Heart right ventricle (tissue), 16 donors: ENCODE data around the gene FRRS1L. TPM values are rescaled to one million over a fixed set of nuclear protein-coding genes. Genes with fewer than 3 reads are reported as not detected.

Source experiments
- ATAC-seq, 8 donors: fragments of 200-7000 bp; cut with Tn5 transposase; one replicate each; pipeline ENCODE4 v1.9.1; 2020; ENCODE audit warnings: mild to moderate bottlenecking in 8 of 8, moderate library complexity in 8 of 8, moderate number of reproducible peaks in 1 of 8
- DNase-seq, 2 donors: peaks; one replicate each; pipeline ENCODE4 v3.0.0-alpha.2; 2020
- H3K27ac ChIP-seq, 10 donors: fragments of 200-600 bp; sonication (generic) in 2 of 10; one replicate each; pipeline versions ENCODE4 v1.5.0 to v1.8.0; 2020 to 2022; ENCODE audit warnings: mild to moderate bottlenecking in 3 of 10
- H3K27me3 ChIP-seq, 7 donors: fragments of 200-600 bp; one replicate each; pipeline ENCODE4 v1.8.0; 2021 to 2022; ENCODE audit warnings: mild to moderate bottlenecking in 2 of 7
- H3K36me3 ChIP-seq, 9 donors: fragments of 200-600 bp; sonication (generic) in 1 of 9; one replicate each; pipeline versions ENCODE4 v1.5.0 to v1.8.0; 2020 to 2022; ENCODE audit warnings: mild to moderate bottlenecking in 2 of 9
- H3K4me1 ChIP-seq, 9 donors: fragments of 200-600 bp; sonication (generic) in 1 of 9; one replicate each; pipeline versions ENCODE4 v1.5.0 to v1.8.0; 2020 to 2022; ENCODE audit warnings: mild to moderate bottlenecking in 4 of 9
- H3K4me3 ChIP-seq, 10 donors: fragments of 200-600 bp; sonication (generic) in 2 of 10; one replicate each; pipeline versions ENCODE4 v1.5.0 to v1.8.0; 2020 to 2022; ENCODE audit warnings: mild to moderate bottlenecking in 7 of 10, moderate library complexity in 2 of 10
- H3K9me3 ChIP-seq, 11 donors: fragments of 200-600 bp in 10 of 11; sonication (generic) in 2 of 11; one replicate each; pipeline versions ENCODE4 v1.5.0 to v1.8.0; 2013 to 2022; ENCODE audit warnings: mild to moderate bottlenecking in 2 of 11, control low read depth in 1 of 11, moderate library complexity in 1 of 11
- WGBS, 2 donors: extraction: QIAGEN DNeasy Blood & Tissue Kit; methylation state at CpG; one replicate each; pipeline ENCODE4 v1.1.7; 2013; ENCODE audit warnings: inconsistent platforms in 1 of 2; 5-methylcytosine and 5-hydroxymethylcytosine counted together
- intact Hi-C, 10 donors: fragments of 100-400 bp; cut with DNase I; formaldehyde crosslinking; loops; one replicate each; pipeline versions ENCODE4 v1.11.1 to v1.14.2; 2022
- long read RNA-seq, 3 donors: library from polyadenylated mRNA; unstranded; transcript quantifications; one replicate each; pipeline ENCODE4 v2.0.0, GENCODE V29; 2020 to 2021
- polyA plus RNA-seq, 2 donors: library from polyadenylated mRNA; stranded (reverse); fragments of 200-250 nt; gene quantifications; one replicate each; pipeline ENCODE4 v1.2.3, GENCODE V29; 2013
- total RNA-seq, 10 donors: library from RNA; stranded (reverse); fragmentation: NEBNext Ultra II Directional in 3 of 10; extraction: Animal tissue kit (Norgen Biotek cat#: 25700) in 3 of 10; gene quantifications; one replicate each; pipeline versions ENCODE4 v1.2.1 to v1.2.4, GENCODE V29; 2021 to 2023
- TF ChIP-seq, protein P1 (sequence below), 9 donors: fragments of 200-600 bp; sonication (generic) in 2 of 9; IDR thresholded peaks; one replicate each; pipeline versions ENCODE4 v1.5.0 to v1.8.0; 2021 to 2022; ENCODE audit warnings: antibody characterized with exemption in 9 of 9, mild to moderate bottlenecking in 5 of 9, moderate library complexity in 1 of 9
- donor health status: Arrhythmogenic right ventricular cardiomyopathy.
- donor health status: ischemic (EF 13 %, LVEDD 7.1; RV severe dilation, severe dysfunction).
- donor health status: healthy with polysubstance abuse.
- donor health status: DM: no; HTN: yes; CAD: no.
- donor health status: DM: no; HTN: no; CAD: no.
- donor health status: ischemic (EF 25% LVEDD 6.9; RV normal size, moderate dysfunction).
- donor health status: ischemic (EF 25% LVEDD 5.7; RV mildly dilated, moderate dysfunction).
- donor health status: healthy.
- donor health status: DM: yes; HTN: yes; CAD: no.
- donor health status: Ischemic cardiomyopathy.
- donor health status: ischemic (EF 35%, LVEDD 5.7; RV mildly dilated, moderate dysfunction).
- donor health status: nonischemic (EF 11% LVEDD 7.7; RV severe dilation, severe dysfunction).
- donor health status: DM: yes; HTN: yes; CAD: no.
- donor health status: PGD.
- donor health status: ischemic (EF 29% LVEDD 5.4; RV normal size, mild dysfunction).
- donor health status: nonischemic (EF 23%, LVEDD 6.1; RV moderate dilation, normal function).

FRRS1L gene, protein sequence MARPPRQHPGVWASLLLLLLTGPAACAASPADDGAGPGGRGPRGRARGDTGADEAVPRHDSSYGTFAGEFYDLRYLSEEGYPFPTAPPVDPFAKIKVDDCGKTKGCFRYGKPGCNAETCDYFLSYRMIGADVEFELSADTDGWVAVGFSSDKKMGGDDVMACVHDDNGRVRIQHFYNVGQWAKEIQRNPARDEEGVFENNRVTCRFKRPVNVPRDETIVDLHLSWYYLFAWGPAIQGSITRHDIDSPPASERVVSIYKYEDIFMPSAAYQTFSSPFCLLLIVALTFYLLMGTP
- total RNA-seq (1 to 10 TPM in 7 of 10 donors, under 1 TPM in 3; 0.61 to 3.0 (median 1.4) TPM), polyA plus RNA-seq (under 1 TPM in 1 of 2 donors, not detected in 1; 0.07 TPM)
- long read RNA-seq, donor 1, full-length matches to known transcripts, result 1 of 1 reads
- long read RNA-seq, donor 1, partial matches to known transcripts, result 0 of 1 reads
- long read RNA-seq, donor 1, other reads (novel, unspliced or antisense), result 0 of 1 reads
- long read RNA-seq, donor 2, full-length matches to known transcripts, result 1 of 1 reads
- long read RNA-seq, donor 2, partial matches to known transcripts, result 0 of 1 reads
- long read RNA-seq, donor 2, other reads (novel, unspliced or antisense), result 0 of 1 reads
- long read RNA-seq, donor 3, result 0 reads

DNA sequence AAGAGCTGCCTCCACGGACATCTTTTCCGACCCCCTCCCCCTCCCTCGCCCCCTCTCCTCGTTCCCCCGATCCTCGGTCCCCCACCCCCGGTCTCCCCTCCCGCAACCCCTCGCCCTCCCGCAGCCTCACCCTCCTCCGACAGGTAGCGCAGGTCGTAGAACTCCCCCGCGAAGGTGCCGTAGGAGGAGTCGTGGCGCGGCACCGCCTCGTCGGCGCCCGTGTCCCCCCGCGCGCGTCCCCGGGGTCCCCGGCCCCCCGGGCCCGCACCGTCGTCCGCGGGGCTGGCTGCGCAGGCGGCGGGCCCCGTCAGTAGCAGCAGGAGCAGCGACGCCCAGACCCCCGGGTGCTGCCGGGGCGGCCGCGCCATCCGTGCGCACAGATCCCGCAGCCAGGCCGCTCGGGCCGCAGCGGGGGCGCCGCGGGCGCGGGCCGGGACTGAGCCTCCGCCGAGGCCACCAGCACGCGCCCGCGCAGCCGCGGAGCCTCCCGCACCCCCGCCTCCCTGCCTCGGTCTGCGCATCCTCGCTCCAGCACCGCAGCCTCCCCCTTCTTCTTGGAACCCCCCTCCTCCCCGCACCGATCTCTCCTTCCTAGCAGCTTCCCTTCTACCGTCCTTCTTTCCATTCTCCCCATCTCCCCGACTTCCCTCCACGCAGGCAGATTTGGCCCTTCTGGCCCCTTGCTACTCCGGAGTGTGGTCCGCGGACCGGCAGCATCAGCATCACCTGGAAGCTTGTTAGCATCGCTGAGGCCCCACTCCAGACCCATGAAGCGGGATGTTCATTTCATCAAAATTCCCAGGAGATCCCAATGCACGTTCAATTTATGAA is at the start of gene FRRS1L:
TSS of gene FRRS1L (minus strand) at position 479 of the 831 bp plus-strand sequence. CDS start at position 368, 111 bp downstream.
- intact Hi-C loops, result no loop called here

DNA sequence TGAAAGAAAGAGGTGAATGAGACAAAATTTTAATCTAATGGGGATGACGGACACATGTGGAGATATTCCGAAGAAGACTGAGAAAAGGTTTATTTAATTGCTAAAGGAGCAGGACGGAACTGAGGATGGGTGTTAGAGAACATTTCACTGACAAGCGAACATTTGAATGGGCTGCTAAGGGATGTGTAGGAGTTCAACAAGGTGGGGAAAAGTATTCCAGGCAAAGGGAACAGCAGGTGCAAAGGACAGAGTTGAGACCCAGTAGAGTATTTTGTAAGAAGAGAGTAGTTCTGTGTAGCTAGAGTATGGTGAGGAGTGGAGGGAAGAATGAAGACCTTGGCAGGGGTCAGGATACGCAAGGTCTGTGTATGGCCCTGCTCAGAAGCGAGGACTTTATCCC is 47.4 kb upstream of the FRRS1L start:
- H3K36me3 ChIP-seq, result no peaks in the 10 kb centered on the region
- H3K27me3 ChIP-seq, result no peaks in the 10 kb centered on the region
- H3K4me3 ChIP-seq, result no peak overlapping the region
- no peak for DNase-seq
- WGBS, 2 donors, result 92% methylated on average over 6 of the region's 6 CpGs
- no peaks in the 10 kb centered on the region for H3K9me3 ChIP-seq
- peaks cover 0 to 8% (median 0%) of the 10 kb centered on the region in 9 donors for H3K4me1 ChIP-seq
- ATAC-seq, result no peak
- H3K27ac ChIP-seq, result no peak overlapping the region
- TF ChIP-seq, protein P1, sequence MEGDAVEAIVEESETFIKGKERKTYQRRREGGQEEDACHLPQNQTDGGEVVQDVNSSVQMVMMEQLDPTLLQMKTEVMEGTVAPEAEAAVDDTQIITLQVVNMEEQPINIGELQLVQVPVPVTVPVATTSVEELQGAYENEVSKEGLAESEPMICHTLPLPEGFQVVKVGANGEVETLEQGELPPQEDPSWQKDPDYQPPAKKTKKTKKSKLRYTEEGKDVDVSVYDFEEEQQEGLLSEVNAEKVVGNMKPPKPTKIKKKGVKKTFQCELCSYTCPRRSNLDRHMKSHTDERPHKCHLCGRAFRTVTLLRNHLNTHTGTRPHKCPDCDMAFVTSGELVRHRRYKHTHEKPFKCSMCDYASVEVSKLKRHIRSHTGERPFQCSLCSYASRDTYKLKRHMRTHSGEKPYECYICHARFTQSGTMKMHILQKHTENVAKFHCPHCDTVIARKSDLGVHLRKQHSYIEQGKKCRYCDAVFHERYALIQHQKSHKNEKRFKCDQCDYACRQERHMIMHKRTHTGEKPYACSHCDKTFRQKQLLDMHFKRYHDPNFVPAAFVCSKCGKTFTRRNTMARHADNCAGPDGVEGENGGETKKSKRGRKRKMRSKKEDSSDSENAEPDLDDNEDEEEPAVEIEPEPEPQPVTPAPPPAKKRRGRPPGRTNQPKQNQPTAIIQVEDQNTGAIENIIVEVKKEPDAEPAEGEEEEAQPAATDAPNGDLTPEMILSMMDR (IDR thresholded peaks at IDR 0.05), result no peak
- intact Hi-C loops, result no loop called here

More for the DNA sequence above, at the start of gene FRRS1L:
- Histone ChIP-seq H3K27me3 (peaks cover 0 to 62% (median 40%) of the 10 kb centered on the region in 7 donors), H3K9me3 (peaks cover 0 to 10% (median 0%) of the 10 kb centered on the region in 11 donors), H3K27ac (no peak within 1 kb of the TSS), H3K36me3 (no peaks in the 10 kb centered on the region), H3K4me3 (peak within 1 kb of the TSS in 3 of 10 donors; percentile 13 to 28 (median 17)), H3K4me1 (no peaks in the 10 kb centered on the region)
- ATAC-seq, result peak in 1 of 8 donors; percentile 33
- no peak for DNase-seq
- TF ChIP-seq, protein P1 (IDR thresholded peaks at IDR 0.05), result no peak
- WGBS, 2 donors, result 5 to 11% methylated on average over 34 to 85 of the region's 86 CpGs

DNA sequence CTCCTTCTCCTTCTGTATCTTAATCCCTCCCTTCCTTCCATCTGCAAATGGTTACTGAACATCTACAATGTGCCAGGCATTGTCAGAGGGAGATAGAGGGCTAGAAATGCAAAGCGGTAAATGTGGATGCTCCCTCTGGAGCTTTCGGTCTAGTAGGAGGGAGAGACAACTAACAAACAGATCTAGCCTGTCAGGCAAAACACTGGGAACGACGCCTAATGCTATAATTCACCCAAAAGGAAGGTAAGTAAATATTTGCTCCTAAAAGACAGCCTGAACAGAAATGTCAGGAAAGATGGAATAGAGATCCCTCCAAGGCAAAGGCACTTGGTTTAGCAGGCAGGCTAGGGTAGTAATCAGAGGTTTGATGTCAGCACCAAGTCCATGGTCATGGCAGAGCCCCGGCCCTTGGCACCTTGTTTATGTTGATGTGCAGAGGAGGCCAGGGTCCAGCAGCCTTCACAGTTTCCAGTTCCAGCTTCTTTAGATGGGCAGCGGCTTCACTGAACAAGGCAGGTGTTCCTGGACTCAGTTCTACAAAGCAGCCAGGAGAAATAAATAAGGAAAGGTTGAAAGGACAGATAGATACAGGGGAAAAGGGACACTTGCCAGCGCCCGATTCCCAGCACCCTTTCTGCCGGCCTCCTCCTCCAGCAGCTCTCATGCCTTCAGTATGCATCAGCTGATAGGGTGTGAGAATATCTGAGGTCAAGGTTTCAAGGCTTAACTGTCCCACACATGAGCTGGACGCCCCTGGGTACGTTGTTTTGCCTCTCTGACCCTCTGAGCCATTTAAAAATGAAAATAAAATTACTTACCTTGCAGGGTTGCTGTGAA is 46.5 kb upstream of the FRRS1L start:
- Histone ChIP-seq H3K27ac (peak overlapping the region in 6 of 10 donors; percentile 16 to 53 (median 34)), H3K27me3 (no peaks in the 10 kb centered on the region), H3K9me3 (no peaks in the 10 kb centered on the region), H3K4me1 (peaks cover 0 to 8% (median 0%) of the 10 kb centered on the region in 9 donors), H3K36me3 (no peaks in the 10 kb centered on the region), H3K4me3 (no peak overlapping the region)
- TF ChIP-seq, protein P1 (IDR thresholded peaks at IDR 0.05), result no peak
- ATAC-seq (peak in 6 of 8 donors; percentile 44 to 86 (median 72)), DNase-seq (peak in 1 of 2 donors; percentile 28)
- 63 to 76% methylated on average over 11 of the region's 11 CpGs for WGBS, 2 donors
- intact Hi-C loops, result no loop called here
